Smooth muscle cell (in vitro differentiated cells): ENCODE measurements around the gene ZDHHC6. TPM values are rescaled to one million over a fixed set of nuclear protein-coding genes. Genes with fewer than 3 reads are reported as not detected.

Experiments
- DNase-seq: peaks from one replicate; lab custom pipeline; 2025; ENCODE audit not compliant: unreplicated experiment; lab: John Stamatoyannopoulos, UW
- H2AFZ ChIP-seq: fragments of 200-600 bp; sonication (generic); 2 replicates; pipeline ENCODE4 v1.6.0; 2016; ENCODE audit warnings: antibody characterized with exemption, low read depth, mild to moderate bottlenecking
- H3F3A ChIP-seq: fragments of 200-600 bp; sonication (generic); 2 replicates; pipeline ENCODE4 v1.6.0; 2017; ENCODE audit warnings: antibody characterized with exemption, low read depth
- H3K27ac ChIP-seq: fragments of 200-600 bp; sonication (generic); 2 replicates; pipeline ENCODE4 v1.5.1; 2016; ENCODE audit warnings: low read depth, mild to moderate bottlenecking
- H3K27me3 ChIP-seq: fragments of 200-600 bp; sonication (generic); 2 replicates; pipeline ENCODE4 v1.6.1; 2016; ENCODE audit warnings: low read depth, mild to moderate bottlenecking
- H3K36me3 ChIP-seq: fragments of 200-600 bp; sonication (generic); 2 replicates; pipeline ENCODE4 v1.5.1; 2016; ENCODE audit warnings: low read depth
- H3K4me1 ChIP-seq: fragments of 200-600 bp; sonication (generic); 2 replicates; pipeline ENCODE4 v1.5.1; 2016; ENCODE audit warnings: low read depth
- H3K4me2 ChIP-seq: fragments of 200-600 bp; sonication (generic); 2 replicates; pipeline ENCODE4 v1.6.0; 2016; ENCODE audit warnings: mild to moderate bottlenecking
- H3K4me3 ChIP-seq: fragments of 200-600 bp; sonication (generic); 2 replicates; pipeline ENCODE4 v1.5.1; 2016; ENCODE audit warnings: mild to moderate bottlenecking
- H3K79me2 ChIP-seq: fragments of 200-600 bp; sonication (generic); 2 replicates; pipeline ENCODE4 v1.6.0; 2016; ENCODE audit warnings: low read depth, mild to moderate bottlenecking
- H3K9ac ChIP-seq: fragments of 200-600 bp; sonication (generic); 2 replicates; pipeline ENCODE4 v1.6.0; 2016; ENCODE audit warnings: low read depth
- H3K9me3 ChIP-seq: fragments of 200-600 bp; sonication (generic); replicated peaks from 2 replicates; pipeline ENCODE4 v1.5.1; 2016; ENCODE audit warnings: low read depth
- H4K20me1 ChIP-seq: fragments of 200-600 bp; sonication (generic); 2 replicates; pipeline ENCODE4 v1.6.0; 2016; ENCODE audit warnings: low read depth
- CTCF ChIP-seq: fragments of 200-600 bp; sonication (generic); IDR thresholded peaks from 2 replicates; pipeline ENCODE4 v1.5.1; 2017; ENCODE audit warnings: borderline replicate concordance, mild to moderate bottlenecking, antibody characterized with exemption; ENCODE audit not compliant: insufficient read depth, poor library complexity, severe bottlenecking
- WGBS: methylation state at CpG from one replicate; pipeline ENCODE4 v1.1.7; 2016; ENCODE audit warnings: low lambda C conversion rate; 5-methylcytosine and 5-hydroxymethylcytosine counted together
- polyA plus RNA-seq: library from polyadenylated mRNA; unstranded; fragments of >200 nt; fragmentation: Nextera tagmentation; extraction: Ambion mirVana; gene quantifications from 2 replicates; pipeline ENCODE4 v1.2.1, GENCODE V29; 2016
- total RNA-seq: library from RNA; depleted of rRNA; stranded (reverse); fragments of >200 nt; gene quantifications from 2 replicates; pipeline ENCODE4 v1.2.3, GENCODE V29; 2014

The ZDHHC6 gene
- total and polyA plus RNA-seq, 2 experiments from 2014 or later = 19.2 to 19.7 TPM

- Histone ChIP-seq H2AFZ (no peak overlapping the region), H3F3A (no peaks in the 10 kb centered on the region), H3K27me3 (no peaks in the 10 kb centered on the region), H3K9ac (no peak overlapping the region), H3K4me1 (no peaks in the 10 kb centered on the region), H3K4me3 (no peak overlapping the region), H3K9me3 (no peaks in the 10 kb centered on the region), H3K4me2 (no peak overlapping the region), H3K36me3 (no peaks in the 10 kb centered on the region), H3K27ac (no peak overlapping the region), H3K79me2 (peaks cover 9% of the 10 kb centered on the region), H4K20me1 (peaks cover 17% of the 10 kb centered on the region)
- no peak for TF ChIP-seq CTCF
- WGBS = 92% methylated on average over 2 of the region's 2 CpGs
- no peak for DNase-seq
Observed at GRCh38 chr10:112456533-112456932, 9.8 kb upstream of the ZDHHC6 start.

- H4K20me1 ChIP-seq = peaks cover 17% of the 10 kb centered on the region
- TF ChIP-seq CTCF = no peak
- H3K4me2 ChIP-seq = no peak overlapping the region
- peaks cover 21% of the 10 kb centered on the region for H3K79me2 ChIP-seq
- H3K9me3 ChIP-seq = no peaks in the 10 kb centered on the region
- DNase-seq = no peak
- WGBS = 100% methylated on average over 1 of the region's 3 CpGs
- H2AFZ ChIP-seq = no peak overlapping the region
- H3K4me3 ChIP-seq = no peak overlapping the region
- no peak overlapping the region for H3K9ac ChIP-seq
- H3K27me3 ChIP-seq = no peaks in the 10 kb centered on the region
- H3K4me1 ChIP-seq = no peaks in the 10 kb centered on the region
- no peak overlapping the region for H3K27ac ChIP-seq
- no peaks in the 10 kb centered on the region for H3F3A ChIP-seq
- no peaks in the 10 kb centered on the region for H3K36me3 ChIP-seq
Observed at GRCh38 chr10:112454910-112455779, 8.4 kb upstream of the ZDHHC6 start.

GRCh38 chr10:112448888-112449287, 2.2 kb upstream of the ZDHHC6 start:
- Histone ChIP-seq H3K27me3 (no peaks in the 10 kb centered on the region), H4K20me1 (no peaks in the 10 kb centered on the region), H3K79me2 (peaks cover 57% of the 10 kb centered on the region), H3K36me3 (no peaks in the 10 kb centered on the region), H2AFZ (no peak overlapping the region), H3F3A (no peaks in the 10 kb centered on the region), H3K9ac (no peak overlapping the region), H3K27ac (no peak overlapping the region), H3K4me2 (no peak overlapping the region), H3K4me1 (peaks cover 13% of the 10 kb centered on the region), H3K4me3 (no peak overlapping the region), H3K9me3 (no peaks in the 10 kb centered on the region)
- DNase-seq = no peak
- no peak for TF ChIP-seq CTCF
- 97% methylated on average over 4 of the region's 4 CpGs for WGBS

GRCh38 chr10:112447620-112447928, 860 bp upstream of the ZDHHC6 start:
- 5% methylated on average over 10 of the region's 10 CpGs for WGBS
- H3K79me2 ChIP-seq = peaks cover 57% of the 10 kb centered on the region
- peak overlapping the region; percentile 91 for H3K27ac ChIP-seq
- no peaks in the 10 kb centered on the region for H3K27me3 ChIP-seq
- TF ChIP-seq CTCF = no peak
- no peaks in the 10 kb centered on the region for H4K20me1 ChIP-seq
- H3K4me3 ChIP-seq = peak overlapping the region; percentile 97
- peak overlapping the region; percentile 98 for H3K4me2 ChIP-seq
- H3K9ac ChIP-seq = peak overlapping the region; percentile 98
- H3K36me3 ChIP-seq = no peaks in the 10 kb centered on the region
- peaks cover 13% of the 10 kb centered on the region for H3K4me1 ChIP-seq
- H3F3A ChIP-seq = no peaks in the 10 kb centered on the region
- no peaks in the 10 kb centered on the region for H3K9me3 ChIP-seq
- peak overlapping the region; percentile 99 for H2AFZ ChIP-seq
- DNase-seq = no peak
